HFF-Myc (cell line): ENCODE data around the gene SLIT3.

Source experiments
- DNase-seq: peaks from one replicate; pipeline ENCODE4 v3.0.0-alpha.2; 2011; ENCODE audit warnings: low read depth; ENCODE audit errors: extremely low read depth
- H3K4me3 ChIP-seq: replicated peaks from 2 replicates; pipeline ENCODE4 v1.5.1; 2011; ENCODE audit warnings: low read depth, mild to moderate bottlenecking, control low read depth, low read length
- CTCF ChIP-seq: IDR thresholded peaks from 2 replicates; pipeline ENCODE4 v1.5.1; 2012; ENCODE audit warnings: mild to moderate bottlenecking, low read depth, low read length, control low read depth; ENCODE audit errors: missing control alignments

Gene SLIT3

DNA sequence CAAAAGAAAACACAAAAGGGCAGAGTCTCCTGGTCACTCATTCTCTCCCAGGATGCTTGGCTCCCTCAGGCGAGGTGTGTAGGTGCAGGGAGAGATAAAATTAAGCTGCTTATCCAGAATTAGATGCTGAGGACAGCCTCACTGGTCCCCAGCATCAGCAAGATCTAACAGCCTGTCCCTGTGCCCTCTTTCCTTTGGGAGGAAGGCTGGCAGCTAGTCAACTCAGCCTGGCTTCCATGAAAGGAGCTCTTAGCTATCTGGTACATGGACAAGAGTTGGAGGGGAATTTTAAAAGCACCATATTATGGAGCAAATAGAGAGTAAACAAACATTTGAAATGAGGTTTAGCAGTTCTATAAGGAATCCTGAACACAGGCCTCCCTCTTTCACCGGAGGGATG lies 523.3 kb downstream of the SLIT3 start:
- DNase-seq = no peak
- TF ChIP-seq CTCF = no peak
- H3K4me3 ChIP-seq = no peak overlapping the region

- DNase-seq = no peak
- TF ChIP-seq CTCF = no peak
- no peak overlapping the region for H3K4me3 ChIP-seq
Measured at GRCh38 chr5:168776070-168776469, 524.9 kb downstream of the SLIT3 start.

DNA sequence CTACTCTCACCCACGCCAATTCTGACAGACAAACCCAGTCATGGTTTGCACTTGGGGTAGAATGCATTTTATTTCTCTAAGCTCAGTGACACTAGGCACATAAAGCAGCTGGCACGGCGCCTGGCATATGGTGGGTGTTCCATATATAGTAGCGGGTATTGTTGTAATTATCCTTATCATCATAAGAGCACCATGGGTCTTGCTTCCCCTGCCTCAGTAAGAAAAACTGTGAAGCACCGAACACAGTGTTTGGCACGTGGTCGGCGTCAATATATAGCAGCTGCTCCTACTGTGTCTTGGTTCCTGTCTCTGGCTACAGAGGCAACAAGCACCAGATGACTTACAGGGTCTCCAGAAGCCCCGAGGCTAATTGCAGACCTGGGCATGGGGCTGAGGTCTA lies 527.7 kb downstream of the SLIT3 start:
- H3K4me3 ChIP-seq = no peak overlapping the region
- no peak for TF ChIP-seq CTCF
- DNase-seq = no peak

GRCh38 chr5:168772316-168772961 lies 528.5 kb downstream of the SLIT3 start:
- no peak for TF ChIP-seq CTCF
- no peak for DNase-seq
- H3K4me3 ChIP-seq = no peak overlapping the region

DNA sequence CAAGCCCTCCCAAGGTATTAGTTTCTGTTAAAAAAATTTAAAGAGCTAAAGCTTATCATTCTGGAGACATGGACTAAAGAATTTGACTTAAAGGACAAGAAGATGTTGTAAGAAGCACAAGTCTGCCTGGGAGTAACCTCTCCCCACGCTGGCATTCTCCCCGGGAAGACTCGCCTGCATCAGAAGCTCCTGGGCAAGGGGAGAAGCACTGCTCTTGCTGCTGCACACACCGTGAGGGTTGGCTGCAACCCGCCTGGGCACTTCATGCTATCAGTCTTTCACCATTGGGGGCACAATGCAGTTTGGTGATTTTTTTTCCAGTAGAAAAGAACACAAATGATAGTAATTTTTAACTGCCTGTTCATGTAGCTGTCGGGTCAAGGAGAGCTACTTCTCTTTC lies 529.3 kb downstream of the SLIT3 start:
- no peak overlapping the region for H3K4me3 ChIP-seq
- no peak for TF ChIP-seq CTCF
- no peak for DNase-seq

- H3K4me3 ChIP-seq = no peak overlapping the region
- DNase-seq = no peak
- TF ChIP-seq CTCF = no peak
Measured at GRCh38 chr5:168770996-168771395, 529.9 kb downstream of the SLIT3 start.

- no peak for DNase-seq
- no peak overlapping the region for H3K4me3 ChIP-seq
- TF ChIP-seq CTCF = no peak
Measured at GRCh38 chr5:168770036-168770498, 530.9 kb downstream of the SLIT3 start.
